ENCODE results near the gene PGM5.

Gene PGM5

GRCh38 chr9:68433531-68434110 is 77.2 kb downstream of the PGM5 start:
- H3K27me3 ChIP-seq (replicated peaks): no peaks in the 10 kb centered on the region
- no peak overlapping the region for H3K27ac ChIP-seq
- H3K36me3 ChIP-seq (replicated peaks): no peaks in the 10 kb centered on the region
- no peak overlapping the region for H3K4me3 ChIP-seq (ENCODE audit: low read depth, low read length)
- TF ChIP-seq, protein P1, sequence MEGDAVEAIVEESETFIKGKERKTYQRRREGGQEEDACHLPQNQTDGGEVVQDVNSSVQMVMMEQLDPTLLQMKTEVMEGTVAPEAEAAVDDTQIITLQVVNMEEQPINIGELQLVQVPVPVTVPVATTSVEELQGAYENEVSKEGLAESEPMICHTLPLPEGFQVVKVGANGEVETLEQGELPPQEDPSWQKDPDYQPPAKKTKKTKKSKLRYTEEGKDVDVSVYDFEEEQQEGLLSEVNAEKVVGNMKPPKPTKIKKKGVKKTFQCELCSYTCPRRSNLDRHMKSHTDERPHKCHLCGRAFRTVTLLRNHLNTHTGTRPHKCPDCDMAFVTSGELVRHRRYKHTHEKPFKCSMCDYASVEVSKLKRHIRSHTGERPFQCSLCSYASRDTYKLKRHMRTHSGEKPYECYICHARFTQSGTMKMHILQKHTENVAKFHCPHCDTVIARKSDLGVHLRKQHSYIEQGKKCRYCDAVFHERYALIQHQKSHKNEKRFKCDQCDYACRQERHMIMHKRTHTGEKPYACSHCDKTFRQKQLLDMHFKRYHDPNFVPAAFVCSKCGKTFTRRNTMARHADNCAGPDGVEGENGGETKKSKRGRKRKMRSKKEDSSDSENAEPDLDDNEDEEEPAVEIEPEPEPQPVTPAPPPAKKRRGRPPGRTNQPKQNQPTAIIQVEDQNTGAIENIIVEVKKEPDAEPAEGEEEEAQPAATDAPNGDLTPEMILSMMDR (IDR thresholded peaks at IDR 0.05; ENCODE audit: low read depth, low read length, missing control alignments): no peak
- in situ Hi-C loops (cut with HindIII; ENCODE audit: low pct_ligation_motif_present, low sequenced_read_pairs): no loop called here
- no peak for DNase-seq

- TF ChIP-seq, protein P1 (IDR thresholded peaks at IDR 0.05; ENCODE audit: low read depth, low read length, missing control alignments): no peak
- H3K27ac ChIP-seq: no peak overlapping the region
- in situ Hi-C loops (cut with HindIII; ENCODE audit: low pct_ligation_motif_present, low sequenced_read_pairs): no loop called here
- no peak for DNase-seq
- no peaks in the 10 kb centered on the region for H3K27me3 ChIP-seq (replicated peaks)
- H3K4me3 ChIP-seq (ENCODE audit: low read depth, low read length): no peak overlapping the region
- H3K36me3 ChIP-seq (replicated peaks): no peaks in the 10 kb centered on the region
Observed at GRCh38 chr9:68437785-68438184, 81.4 kb downstream of the PGM5 start.

GRCh38 chr9:68443624-68444023 is 87.2 kb downstream of the PGM5 start:
- Histone ChIP-seq H3K27me3 (replicated peaks) (no peaks in the 10 kb centered on the region), H3K36me3 (replicated peaks) (no peaks in the 10 kb centered on the region), H3K27ac (no peak overlapping the region), H3K4me3 (ENCODE audit: low read depth, low read length) (no peak overlapping the region)
- in situ Hi-C loops (cut with HindIII; ENCODE audit: low pct_ligation_motif_present, low sequenced_read_pairs): no loop called here
- DNase-seq: no peak
- TF ChIP-seq, protein P1 (IDR thresholded peaks at IDR 0.05; ENCODE audit: low read depth, low read length, missing control alignments): no peak

DNA sequence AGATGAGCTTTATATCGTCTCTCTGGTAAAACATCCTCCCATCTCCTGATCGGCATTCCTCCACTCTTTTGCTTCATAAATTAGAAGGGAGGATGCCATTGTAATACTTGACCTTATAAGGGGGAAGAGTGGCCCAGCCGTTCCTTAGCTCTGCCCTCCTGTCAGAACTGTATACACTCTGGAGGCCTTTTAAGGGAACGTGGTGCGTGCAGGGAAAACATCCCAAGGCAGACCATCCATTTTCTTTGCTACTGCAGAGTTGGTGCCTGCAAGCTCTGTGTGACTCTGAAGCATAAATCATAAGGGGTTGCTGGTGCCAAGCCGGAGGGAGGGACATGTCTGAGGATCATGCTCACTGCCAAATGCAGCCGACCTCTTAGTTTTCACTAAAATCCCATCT is 90.4 kb downstream of the PGM5 start:
- H3K27ac ChIP-seq: no peak overlapping the region
- in situ Hi-C loops (cut with HindIII; ENCODE audit: low pct_ligation_motif_present, low sequenced_read_pairs): no loop called here
- TF ChIP-seq, protein P1 (IDR thresholded peaks at IDR 0.05; ENCODE audit: low read depth, low read length, missing control alignments): no peak
- H3K27me3 ChIP-seq (replicated peaks): no peaks in the 10 kb centered on the region
- H3K4me3 ChIP-seq (ENCODE audit: low read depth, low read length): no peak overlapping the region
- DNase-seq: no peak
- no peaks in the 10 kb centered on the region for H3K36me3 ChIP-seq (replicated peaks)

GRCh38 chr9:68447611-68448010 is 91.2 kb downstream of the PGM5 start:
- no peaks in the 10 kb centered on the region for H3K36me3 ChIP-seq (replicated peaks)
- no peak overlapping the region for H3K27ac ChIP-seq
- no peak for DNase-seq
- H3K4me3 ChIP-seq (ENCODE audit: low read depth, low read length): no peak overlapping the region
- H3K27me3 ChIP-seq (replicated peaks): no peaks in the 10 kb centered on the region
- TF ChIP-seq, protein P1 (IDR thresholded peaks at IDR 0.05; ENCODE audit: low read depth, low read length, missing control alignments): no peak
- in situ Hi-C loops (cut with HindIII; ENCODE audit: low pct_ligation_motif_present, low sequenced_read_pairs): no loop called here

Data from brain microvascular endothelial cell (primary cell).